GM18502 (cell line): ENCODE data around the gene NLN.
"Not testable (repeated sequence)": the region's sequence is repeated elsewhere in the genome, so short reads cannot be mapped to it uniquely, and the experiment has no call there.

Experiments used
- ATAC-seq: cut with Tn5 transposase; IDR thresholded peaks from one replicate; pipeline ENCODE4 v1.9.1; 2021; ENCODE audit warnings: mild to moderate bottlenecking; ENCODE audit not compliant: unreplicated experiment, poor library complexity

The NLN gene

GRCh38 chr5:65803699-65804391 is 81.8 kb downstream of the NLN start:
- no peak for ATAC-seq

DNA sequence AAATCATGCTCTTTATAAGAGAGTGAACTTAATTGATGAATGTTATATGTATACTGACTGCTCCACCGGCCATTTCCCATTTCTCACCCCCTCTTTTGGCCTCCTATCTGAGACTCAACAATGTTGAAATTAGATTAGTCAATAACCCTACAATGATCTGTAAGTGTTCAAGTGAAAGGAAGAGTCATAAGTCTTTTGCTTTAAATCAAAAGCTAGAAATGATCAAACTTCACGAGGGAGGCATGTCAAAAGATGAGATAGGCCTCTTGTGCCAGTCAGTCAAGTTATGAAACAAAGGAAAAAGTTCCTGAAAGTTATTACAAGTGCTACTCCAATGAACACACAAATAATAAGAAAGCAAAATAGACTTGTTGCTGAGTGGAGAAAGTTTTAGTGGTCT is 83.1 kb downstream of the NLN start:
- ATAC-seq, result no peak

GRCh38 chr5:65807494-65807893 is 85.5 kb downstream of the NLN start:
- ATAC-seq, result not testable (repeated sequence)

DNA sequence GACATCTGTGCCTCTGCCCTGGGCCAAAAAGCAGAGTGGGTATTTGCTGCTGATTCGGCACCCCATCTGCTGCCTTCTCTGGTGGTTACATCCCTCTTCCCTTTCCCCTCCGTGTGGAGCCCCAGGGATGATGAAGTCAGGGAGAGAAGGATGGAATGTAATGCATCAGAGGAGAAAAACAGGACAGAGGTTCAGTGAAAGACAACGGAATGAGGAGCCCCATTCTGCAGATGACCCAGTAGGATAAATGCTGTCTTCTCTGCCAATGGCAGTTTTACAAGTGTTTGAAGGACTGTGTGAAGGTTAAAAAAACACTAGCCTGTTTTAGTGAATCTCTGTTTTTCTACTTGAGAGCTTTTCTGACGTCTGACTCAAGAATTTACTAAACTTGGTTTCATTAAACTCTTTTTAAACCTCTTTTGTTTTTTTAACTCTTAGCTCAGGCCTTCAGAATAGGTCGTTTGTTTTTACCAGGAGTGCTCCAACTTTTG is 86.3 kb downstream of the NLN start:
- no peak for ATAC-seq

- ATAC-seq, result no peak
Measured at GRCh38 chr5:65808818-65809217, 86.8 kb downstream of the NLN start.

GRCh38 chr5:65809817-65810531 is 88.0 kb downstream of the NLN start:
- ATAC-seq, result no peak

GRCh38 chr5:65811004-65811403 is 89.0 kb downstream of the NLN start:
- ATAC-seq, result no peak

GRCh38 chr5:65811885-65812284 is 89.9 kb downstream of the NLN start:
- no peak for ATAC-seq

- no peak for ATAC-seq
Measured at GRCh38 chr5:65812648-65813047, 90.6 kb downstream of the NLN start.

DNA sequence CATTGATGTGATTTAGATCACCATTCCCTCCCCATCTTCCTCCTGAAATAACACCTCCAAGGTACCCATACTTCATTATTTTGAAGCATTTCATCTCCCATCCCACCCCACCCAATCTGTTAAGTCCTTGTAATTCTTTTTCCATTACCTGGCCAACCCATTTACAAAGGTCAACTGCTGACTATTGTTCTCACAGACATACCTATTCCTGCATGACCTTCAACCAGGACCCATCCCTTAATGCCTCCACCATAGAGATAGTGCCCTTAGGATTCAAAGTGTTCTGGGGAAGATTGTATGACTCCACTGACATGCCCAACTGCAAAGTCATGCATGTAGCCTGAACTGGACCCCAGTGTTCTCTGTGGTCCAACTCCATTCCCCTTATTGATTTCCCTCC is 91.2 kb downstream of the NLN start:
- ATAC-seq, result no peak

- no peak for ATAC-seq
Measured at GRCh38 chr5:65815161-65815560, 93.2 kb downstream of the NLN start.

DNA sequence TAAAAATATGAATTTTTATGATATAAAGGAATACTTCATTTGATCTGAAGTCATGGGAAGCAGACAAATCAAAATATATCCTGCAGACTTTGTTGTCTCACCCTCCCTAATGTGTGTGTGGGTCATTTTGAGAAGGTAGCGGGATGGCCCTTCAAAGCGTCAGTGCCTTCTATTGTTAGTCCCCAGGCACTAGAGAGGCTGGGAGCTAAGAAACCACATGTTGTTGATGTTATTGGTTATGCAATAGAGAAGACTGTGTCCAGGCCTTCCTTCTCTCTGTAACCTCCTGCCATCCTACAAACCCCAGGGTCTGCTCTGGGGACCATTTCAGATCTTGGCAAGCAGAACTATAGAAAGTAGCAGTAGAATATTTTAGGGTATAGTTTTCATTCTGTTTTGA is 94.7 kb downstream of the NLN start:
- no peak for ATAC-seq

GRCh38 chr5:65817931-65818330 is 95.9 kb downstream of the NLN start:
- ATAC-seq, result no peak

GRCh38 chr5:65818592-65818991 is 96.6 kb downstream of the NLN start:
- ATAC-seq, result no peak

GRCh38 chr5:65819215-65819904 is 97.4 kb downstream of the NLN start:
- ATAC-seq, result no peak

DNA sequence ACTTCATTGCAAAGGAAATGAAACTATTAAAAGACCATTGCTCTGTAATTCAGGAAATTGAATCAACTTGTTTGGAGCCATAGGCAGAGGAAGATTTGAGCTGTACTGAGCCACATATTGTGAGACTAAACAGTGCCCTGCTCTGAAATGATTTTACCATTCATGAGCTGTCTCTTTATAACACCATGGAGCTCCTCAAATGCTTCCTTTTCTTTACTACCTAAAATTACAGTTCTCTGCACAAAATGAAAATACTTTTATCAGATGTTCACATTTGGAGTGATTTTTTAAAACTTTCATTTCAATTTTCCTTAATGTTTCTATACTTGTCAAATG is 97.9 kb downstream of the NLN start:
- no peak for ATAC-seq

- ATAC-seq, result no peak
Measured at GRCh38 chr5:65820373-65820772, 98.4 kb downstream of the NLN start.

DNA sequence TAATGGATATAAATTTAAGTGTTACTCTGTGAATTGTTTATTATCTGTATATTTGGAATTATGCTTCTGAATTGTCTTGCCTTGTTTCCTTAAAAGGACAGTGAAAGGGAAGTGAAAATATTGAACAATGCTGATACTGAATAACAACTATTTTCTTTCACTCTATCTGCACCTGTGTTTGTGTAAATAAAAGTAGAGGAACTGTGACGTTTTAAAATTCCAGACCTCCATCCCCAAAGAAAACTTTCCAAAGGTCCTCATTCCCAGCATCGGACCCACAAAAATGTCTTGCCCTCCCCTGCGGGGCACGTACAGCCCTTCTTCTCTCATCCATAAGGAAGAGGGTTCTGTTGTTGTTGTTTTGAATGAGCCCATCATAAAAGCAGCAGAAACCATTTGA is 100.0 kb downstream of the NLN start:
- ATAC-seq, result no peak

GRCh38 chr5:65822710-65823109 is 100.7 kb downstream of the NLN start:
- ATAC-seq, result no peak

DNA sequence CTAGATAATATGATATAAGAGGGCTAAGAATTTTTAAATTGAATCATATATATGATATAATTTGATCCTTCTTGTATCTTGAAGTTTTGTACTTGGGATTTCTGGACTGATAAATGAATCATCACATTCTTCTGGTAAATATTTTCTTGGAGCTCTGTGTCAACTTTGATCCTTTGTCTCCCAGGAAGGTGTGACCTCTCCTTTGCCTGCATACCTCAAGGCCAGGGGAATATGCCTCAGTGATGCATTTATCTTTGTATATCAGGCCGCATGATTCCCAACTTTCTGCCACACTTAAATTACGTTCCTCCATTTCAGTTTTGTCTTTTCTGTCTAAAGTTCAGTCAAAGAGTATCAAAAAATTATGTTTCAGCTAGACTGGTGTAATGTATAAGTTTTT is 101.2 kb downstream of the NLN start:
- ATAC-seq, result no peak

GRCh38 chr5:65823845-65824445 is 101.9 kb downstream of the NLN start:
- ATAC-seq, result no peak
